Stimulated activated CD8-positive, alpha-beta memory T cell treated with anti-CD3 and anti-CD28 coated beads, Interleukin-7, amount 100 ng/mL, for 1 hour (primary cell): ENCODE data around the gene CFAP46.
"Not testable (repeated sequence)": the region's sequence is repeated elsewhere in the genome, so short reads cannot be mapped to it uniquely, and the experiment has no call there.

ENCODE experiments used
- DNase-seq, 2 donors: peaks; one replicate each; pipeline ENCODE4 v3.0.0-alpha.2; 2020; ENCODE audit warnings: low read depth in 2 of 2

The CFAP46 gene

GRCh38 chr10:132899751-132900065 is 42.7 kb downstream of the CFAP46 start:
- no peak for DNase-seq

GRCh38 chr10:132899054-132899750 is 43.2 kb downstream of the CFAP46 start:
- no peak for DNase-seq

DNA sequence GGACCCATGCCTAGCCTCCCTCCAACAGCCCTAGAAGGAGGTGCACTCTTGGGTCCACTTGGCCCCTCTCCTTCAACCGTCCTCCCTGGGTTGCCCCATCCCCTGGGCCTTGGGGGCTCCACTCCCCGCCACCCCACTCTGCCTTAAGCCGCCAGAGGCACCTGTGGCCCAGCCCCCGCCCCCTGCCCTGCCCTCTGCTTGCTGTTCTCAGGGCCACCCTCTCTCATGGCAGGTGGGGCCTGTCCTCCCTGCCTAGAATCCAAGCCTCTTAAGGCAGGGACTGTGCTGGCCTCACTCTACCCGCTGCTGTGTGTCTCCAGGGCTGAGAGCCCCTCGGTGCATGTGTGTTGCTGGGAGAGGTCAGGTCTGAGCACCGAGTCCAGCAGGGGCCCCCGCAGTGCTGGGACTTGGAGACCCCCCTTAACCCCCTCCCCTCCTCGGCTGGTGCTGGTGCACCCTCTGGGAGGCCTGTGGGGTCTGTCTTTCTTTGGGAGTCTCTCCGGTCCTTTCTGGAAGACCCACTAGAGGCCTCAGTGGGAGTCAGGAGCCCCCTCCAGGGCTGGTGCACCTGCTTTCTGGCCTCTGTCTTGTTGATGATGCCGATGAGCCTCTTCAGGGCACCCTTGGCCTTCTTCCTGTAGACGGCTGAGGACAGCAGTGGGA is 43.8 kb downstream of the CFAP46 start:
- DNase-seq: no peak

DNA sequence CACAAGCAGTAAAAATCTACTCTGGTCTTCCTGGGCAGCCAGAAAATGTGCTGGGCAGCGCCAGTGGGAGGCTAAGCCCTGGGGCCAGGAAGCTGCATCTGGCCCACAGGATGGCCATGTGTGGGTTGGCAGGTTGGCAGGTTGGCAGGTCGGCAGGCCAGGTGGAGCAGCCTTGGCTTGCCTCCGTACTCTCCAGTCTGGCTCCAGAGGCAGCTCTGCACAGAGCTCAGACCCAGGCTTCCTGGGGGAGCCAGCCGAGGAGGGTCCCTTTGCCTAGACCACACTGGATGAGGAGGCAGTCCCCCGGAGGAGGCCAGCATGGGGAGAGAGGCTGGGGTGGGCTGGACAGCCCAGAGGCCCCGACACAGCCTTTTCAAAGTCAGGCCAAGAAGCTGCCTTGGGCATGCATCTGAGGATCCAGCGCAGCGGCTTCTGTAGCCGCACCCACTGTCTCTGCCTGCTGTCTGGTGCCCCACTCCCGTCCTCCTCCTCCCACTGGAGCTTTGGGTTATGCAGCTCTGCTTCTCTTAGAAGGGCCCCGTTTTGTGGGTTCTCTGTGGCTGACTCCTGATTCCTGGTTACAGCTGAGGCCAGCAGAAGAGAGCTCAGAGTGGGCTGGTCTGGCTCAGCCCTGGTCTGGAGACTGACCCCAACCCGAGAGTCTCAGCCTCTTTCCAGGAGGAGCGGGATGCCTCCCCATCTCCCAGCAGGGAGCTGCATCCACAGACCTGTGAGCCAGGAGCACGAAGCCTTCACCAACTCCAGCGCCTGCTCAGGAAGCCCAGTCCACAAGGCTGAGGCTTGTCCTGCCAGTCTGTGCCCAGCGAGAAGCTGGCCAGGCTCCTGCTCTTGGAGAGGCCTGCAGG is 44.6 kb downstream of the CFAP46 start:
- no peak for DNase-seq

DNA sequence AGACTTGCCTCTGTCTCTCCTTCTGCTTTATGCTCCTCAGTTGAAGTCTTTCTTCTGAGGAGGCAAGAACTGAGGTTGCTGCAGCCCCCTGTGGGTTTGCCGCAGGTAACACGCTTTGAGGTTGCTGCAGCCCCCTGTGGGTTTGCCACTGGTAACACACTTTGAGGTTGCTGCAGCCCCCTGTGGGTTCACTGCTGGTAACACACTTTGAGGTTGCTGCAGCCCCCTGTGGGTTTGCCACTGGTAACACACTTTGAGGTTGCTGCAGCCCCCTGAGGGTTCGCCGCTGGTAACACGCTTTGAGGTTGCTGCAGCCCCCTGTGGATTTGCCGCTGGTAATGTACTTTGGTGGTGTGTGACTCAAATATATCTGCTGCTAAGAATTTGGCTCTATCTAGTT is 48.6 kb downstream of the CFAP46 start:
- not testable (repeated sequence) for DNase-seq

DNA sequence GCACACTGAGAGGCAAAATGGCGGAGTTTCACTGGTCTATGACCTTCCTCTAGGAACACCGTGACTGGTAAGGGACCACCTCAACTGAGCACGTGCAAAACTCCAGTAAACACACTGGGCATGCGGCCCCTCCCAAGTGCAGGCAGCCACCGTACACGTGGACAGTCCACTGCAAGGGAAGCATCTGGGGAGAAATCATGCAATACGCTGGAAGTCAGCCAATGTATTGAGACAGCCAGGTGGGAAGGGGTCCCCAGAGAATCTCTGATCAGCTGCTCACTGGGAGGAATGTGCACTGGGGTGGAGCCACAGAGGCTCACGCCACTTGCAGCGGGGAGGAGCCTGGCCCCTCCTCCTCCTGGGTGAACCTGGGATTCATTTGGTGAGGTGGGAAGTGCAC is 49.3 kb downstream of the CFAP46 start:
- DNase-seq: no peak

- no peak for DNase-seq
These were observed 50.4 kb downstream of the CFAP46 start for GRCh38 chr10:132892004-132892403.

- no peak for DNase-seq
These were observed 51.0 kb downstream of the CFAP46 start for GRCh38 chr10:132891368-132891767.

DNA sequence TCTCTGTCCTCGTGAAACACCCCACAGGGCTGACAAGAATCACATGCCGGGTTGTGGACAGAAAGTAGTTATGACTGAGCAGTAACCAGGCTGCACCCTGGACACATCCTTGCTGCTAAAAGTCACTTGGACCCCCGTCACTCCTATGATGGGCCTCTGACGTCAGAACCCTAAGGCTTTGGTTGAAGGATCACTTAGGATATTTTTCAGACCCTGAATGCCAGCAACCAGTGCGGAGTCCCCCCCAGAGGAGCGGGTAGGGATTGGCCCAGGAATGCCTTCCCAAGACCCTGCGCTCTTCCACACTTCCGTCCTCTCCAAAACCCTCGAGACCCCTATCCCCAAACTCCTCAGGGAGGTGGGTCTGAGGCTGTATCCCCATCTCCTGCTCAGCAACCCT is 52.1 kb downstream of the CFAP46 start:
- no peak for DNase-seq

GRCh38 chr10:132889556-132889955 is 52.8 kb downstream of the CFAP46 start:
- DNase-seq: no peak

- DNase-seq: no peak
These were observed 53.4 kb downstream of the CFAP46 start for GRCh38 chr10:132888898-132889490.

DNA sequence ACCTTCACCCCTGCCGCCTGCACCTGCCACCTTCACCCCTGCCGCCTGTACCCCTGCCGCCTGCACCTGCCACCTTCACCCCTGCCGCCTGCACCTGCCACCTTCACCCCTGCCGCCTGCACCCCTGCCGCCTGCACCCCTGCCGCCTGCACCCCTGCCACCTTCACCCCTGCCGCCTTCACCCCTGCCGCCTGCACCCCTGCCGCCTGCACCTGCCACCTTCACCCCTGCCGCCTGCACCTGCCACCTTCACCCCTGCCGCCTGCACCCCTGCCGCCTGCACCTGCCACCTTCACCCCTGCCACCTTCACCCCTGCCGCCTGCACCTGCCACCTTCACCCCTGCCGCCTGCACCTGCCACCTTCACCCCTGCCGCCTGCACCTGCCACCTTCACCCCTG is 53.9 kb downstream of the CFAP46 start:
- not testable (repeated sequence) for DNase-seq

GRCh38 chr10:132886211-132887099 is 55.9 kb downstream of the CFAP46 start:
- no peak for DNase-seq

- no peak for DNase-seq
These were observed 56.7 kb downstream of the CFAP46 start for GRCh38 chr10:132885451-132886210.

DNA sequence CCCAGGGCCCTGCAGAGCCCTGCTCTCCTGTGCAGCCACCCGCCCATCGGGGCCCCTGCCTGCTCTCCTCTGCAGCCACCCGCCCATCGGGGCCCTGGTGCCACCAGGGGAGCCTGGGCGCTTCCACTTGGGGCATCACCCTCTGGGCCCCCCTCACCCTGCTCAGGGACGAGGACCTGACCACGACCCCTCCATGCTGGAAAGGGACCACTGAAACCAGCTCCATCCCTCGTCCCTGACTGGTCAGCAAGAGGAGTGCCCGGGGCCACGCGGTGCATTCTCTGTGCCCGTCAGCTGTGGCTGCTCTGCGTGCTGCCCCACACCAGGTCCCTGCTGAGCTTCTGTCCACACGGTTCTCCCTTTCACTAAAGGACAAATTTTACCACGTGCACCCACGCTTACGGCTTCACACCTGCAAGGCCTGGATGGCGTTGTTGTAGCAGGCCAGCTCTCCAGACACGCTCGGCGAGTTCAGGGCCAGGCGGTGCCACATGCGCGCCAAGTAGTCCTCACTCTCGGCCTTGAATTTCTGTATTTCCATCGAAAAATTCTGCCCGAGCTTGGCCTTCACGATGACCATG is 57.6 kb downstream of the CFAP46 start:
- no peak for DNase-seq

DNA sequence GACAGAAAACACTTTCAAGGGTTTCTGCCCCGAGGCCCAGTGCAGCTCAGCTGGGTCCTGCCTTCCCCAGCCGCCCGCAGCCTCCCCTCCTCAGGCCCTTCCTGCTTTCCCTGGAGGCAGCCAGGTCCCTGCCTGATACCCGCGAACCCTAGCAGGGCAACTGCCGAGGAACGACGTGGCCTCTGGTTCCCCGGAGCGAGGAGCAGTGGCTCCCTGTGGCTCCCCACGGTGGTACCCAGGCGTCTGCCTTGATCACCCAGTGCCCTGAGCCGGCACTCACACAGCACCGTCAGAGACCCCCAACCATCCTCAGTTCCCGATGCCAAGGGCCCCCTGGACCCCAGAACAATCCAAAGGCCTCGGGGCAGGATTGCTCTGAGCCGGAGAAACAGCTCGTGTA is 58.3 kb downstream of the CFAP46 start:
- DNase-seq: no peak

DNA sequence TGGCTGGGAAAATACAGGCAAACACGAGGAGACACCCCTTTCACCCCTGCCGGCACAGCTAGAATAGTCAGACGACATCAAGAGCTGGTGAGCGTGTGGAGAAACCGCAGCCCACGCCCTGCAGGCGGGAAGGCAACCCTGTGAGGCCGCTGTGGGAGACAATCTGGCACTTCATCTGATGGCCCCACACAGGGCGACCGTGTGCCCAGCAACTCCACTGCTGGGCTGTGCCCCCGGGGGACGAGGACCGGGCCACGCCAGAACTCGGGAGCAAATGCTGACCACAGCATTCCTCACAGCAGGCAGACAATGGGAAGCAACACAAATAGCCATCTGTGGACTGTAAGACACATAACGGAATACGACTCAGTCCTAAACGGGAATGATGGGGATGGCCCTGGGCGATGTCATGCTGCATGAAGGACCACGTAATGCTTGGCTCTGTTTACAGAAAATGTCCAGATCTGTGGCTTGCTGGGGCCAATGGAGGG is 58.9 kb downstream of the CFAP46 start:
- DNase-seq: no peak

DNA sequence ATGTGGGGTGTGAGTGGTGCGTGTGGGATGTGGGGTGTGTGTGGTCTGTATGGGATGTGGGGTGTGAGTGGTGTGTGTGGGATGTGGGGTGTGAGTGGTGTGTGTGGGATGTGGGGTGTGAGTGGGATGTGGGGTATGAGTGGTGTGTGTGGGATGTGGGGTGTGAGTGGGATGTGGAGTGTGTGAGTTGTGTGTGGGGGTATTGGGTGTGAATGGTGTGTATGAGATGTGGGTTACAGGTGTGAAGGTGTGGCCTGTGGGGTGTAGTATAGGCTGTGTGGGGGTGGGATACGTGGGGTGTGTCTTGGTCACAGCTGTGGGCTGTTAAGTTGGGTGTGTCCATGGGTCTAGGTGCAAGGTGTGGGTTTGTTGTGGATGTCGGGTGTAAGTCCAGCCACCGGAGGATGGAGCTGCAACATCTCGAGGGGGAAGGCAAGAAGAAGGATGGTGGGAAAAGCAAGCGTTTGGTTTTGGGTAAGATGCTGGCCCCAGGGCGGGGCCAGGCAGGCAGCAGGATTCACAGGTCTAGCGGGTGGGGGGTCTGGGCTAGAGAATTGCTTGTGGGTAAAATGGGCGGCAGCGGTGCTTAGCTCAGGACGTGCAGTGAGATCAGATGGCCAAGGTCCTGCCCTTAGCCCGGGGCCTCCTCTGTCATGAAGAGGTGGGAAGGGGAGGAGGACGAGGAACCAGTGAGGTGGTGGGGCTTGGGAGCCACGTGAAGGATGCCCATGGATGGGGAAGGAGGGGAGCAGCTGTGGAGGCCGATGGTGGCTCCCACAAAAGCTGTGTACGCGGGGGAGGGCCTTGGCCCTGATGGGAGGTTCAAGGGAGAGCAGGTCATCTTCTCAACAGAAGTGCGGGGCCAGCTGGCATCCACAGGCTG is 60.1 kb downstream of the CFAP46 start:
- no peak for DNase-seq
